Kidney (tissue), 14 donors: ENCODE results near the gene LIN7B. TPM values are rescaled to one million over a fixed set of nuclear protein-coding genes. Genes with fewer than 3 reads are reported as not detected.

Experiments used
- DNase-seq, 5 donors: peaks; one replicate each; pipeline ENCODE4 v3.0.0-alpha.2; 2013 to 2020
- FAIRE-seq: peaks from 2 replicates; lab custom pipeline; 2012; peaks lifted over from hg19 to GRCh38; lab: Jason Lieb, UNC
- H3K27ac ChIP-seq, 2 donors: one replicate each; pipeline ENCODE4 v1.7.0; 2013; ENCODE audit warnings: low read depth in 2 of 2, low read length in 2 of 2, inconsistent platforms in 1 of 2
- H3K27me3 ChIP-seq: one replicate; pipeline ENCODE4 v1.7.1; 2013; ENCODE audit warnings: low read length, inconsistent platforms; ENCODE audit not compliant: control insufficient read depth, insufficient read depth
- H3K36me3 ChIP-seq, 3 donors: one replicate each; pipeline versions ENCODE4 v1.7.0 to v1.7.1; 2013; ENCODE audit warnings: low read length in 3 of 3, control low read depth in 1 of 3, inconsistent platforms in 1 of 3; ENCODE audit not compliant: insufficient read depth in 3 of 3, control insufficient read depth in 2 of 3
- H3K4me1 ChIP-seq, 3 donors: one replicate each; pipeline versions ENCODE4 v1.7.0 to v1.7.1; 2013; ENCODE audit warnings: low read length in 3 of 3, inconsistent platforms in 1 of 3, low read depth in 1 of 3; ENCODE audit not compliant: control insufficient read depth in 2 of 3, insufficient read depth in 2 of 3
- H3K4me3 ChIP-seq, 3 donors: one replicate each; pipeline versions ENCODE4 v1.7.0 to v1.8.1; 2013; ENCODE audit warnings: low read length in 3 of 3, control low read depth in 1 of 3, inconsistent platforms in 1 of 3
- H3K9ac ChIP-seq, 3 donors: one replicate each; pipeline versions ENCODE4 v1.7.0 to v1.7.1; 2013; ENCODE audit warnings: low read length in 3 of 3, control low read depth in 1 of 3, inconsistent platforms in 1 of 3
- H3K9me3 ChIP-seq, 3 donors: one replicate each; pipeline versions ENCODE4 v1.7.0 to v1.7.1; 2013; ENCODE audit warnings: low read length in 3 of 3, control low read depth in 1 of 3, inconsistent platforms in 1 of 3; ENCODE audit not compliant: control insufficient read depth in 2 of 3, insufficient read depth in 1 of 3
- CTCF ChIP-seq: IDR thresholded peaks from 3 replicates; pipeline ENCODE4 v1.5.1; 2012; ENCODE audit warnings: mild to moderate bottlenecking, moderate library complexity, borderline replicate concordance; ENCODE audit not compliant: insufficient read depth; ENCODE audit errors: extremely low read depth
- intact Hi-C: fragments of 100-400 bp; cut with DNase I; formaldehyde crosslinking; loops from one replicate; pipeline ENCODE4 v1.11.1; 2022
- polyA plus RNA-seq: library from polyadenylated mRNA; stranded (reverse); fragments of 350-450 nt; fragmentation: Illumina TruSeq; extraction: RNeasy Lipid Tissue Mini Kit (QIAGEN cat#74804); gene quantifications from one replicate; pipeline ENCODE4 v1.2.3, GENCODE V29; 2014; ENCODE audit warnings: low read depth, low replicate concordance; ENCODE audit not compliant: insufficient read depth
- total RNA-seq: library from RNA; stranded (reverse); fragmentation: NEBNext Ultra II Directional; extraction: Animal tissue kit (Norgen Biotek cat#: 25700); gene quantifications from one replicate; pipeline ENCODE4 v1.2.1, GENCODE V29; 2021
- donor health status: control.
- donor health status: control.
- donor health status: control.
- donor health status: control.
- donor health status: control.
- donor health status: DM: yes; HTN: yes; CAD: no.
- donor health status: Normal renal cell carcinoma (clear cell type).

LIN7B gene
- total and polyA plus RNA-seq, 2 donors from 2014 or later, result 4.7 to 9.7 TPM

- DNase-seq, result no peak
- no peak for FAIRE-seq
- intact Hi-C loops, result loop anchor here (10.0 kb wide), 1 partner anchor 105 kb away; no protein-coding TSS in a partner anchor
- Histone ChIP-seq H3K27ac (no peak overlapping the region), H3K36me3 (peaks cover 2 to 27% (median 21%) of the 10 kb centered on the region in 3 donors), H3K27me3 (no peaks in the 10 kb centered on the region), H3K9ac (no peak overlapping the region), H3K9me3 (no peaks in the 10 kb centered on the region), H3K4me3 (no peak overlapping the region), H3K4me1 (peaks cover 0 to 5% (median 3%) of the 10 kb centered on the region in 3 donors)
- TF ChIP-seq CTCF, result no peak
Observed at GRCh38 chr19:49109569-49110233, 4.5 kb upstream of the LIN7B start.

- FAIRE-seq (no peak), DNase-seq (no peak)
- Histone ChIP-seq H3K27ac (no peak overlapping the region), H3K27me3 (no peaks in the 10 kb centered on the region), H3K9me3 (no peaks in the 10 kb centered on the region), H3K9ac (no peak overlapping the region), H3K36me3 (peaks cover 0 to 18% (median 15%) of the 10 kb centered on the region in 3 donors), H3K4me1 (peaks cover 0 to 5% (median 3%) of the 10 kb centered on the region in 3 donors), H3K4me3 (no peak overlapping the region)
- no peak for TF ChIP-seq CTCF
- intact Hi-C loops, result no loop called here
Observed at GRCh38 chr19:49110567-49110966, 3.6 kb upstream of the LIN7B start.

- Histone ChIP-seq H3K27me3 (no peaks in the 10 kb centered on the region), H3K36me3 (peaks cover 0 to 13% (median 12%) of the 10 kb centered on the region in 3 donors), H3K4me1 (peaks cover 0 to 5% (median 3%) of the 10 kb centered on the region in 3 donors), H3K27ac (no peak overlapping the region), H3K4me3 (no peak overlapping the region), H3K9me3 (no peaks in the 10 kb centered on the region), H3K9ac (no peak overlapping the region)
- TF ChIP-seq CTCF, result no peak
- intact Hi-C loops, result no loop called here
- FAIRE-seq, result no peak
- DNase-seq, result no peak
Observed at GRCh38 chr19:49111218-49111998, 2.8 kb upstream of the LIN7B start.
